GM10266 (cell line): ENCODE data around the gene DPH2.

Experiments
- DNase-seq: peaks from one replicate; pipeline ENCODE4 v3.0.0; 2012; ENCODE audit errors: extremely low spot score
- TF ChIP-seq, protein P1 (sequence below): IDR thresholded peaks from 2 replicates; pipeline ENCODE4 v1.5.1; 2012; ENCODE audit warnings: mild to moderate bottlenecking, low read depth; ENCODE audit not compliant: control insufficient read depth, insufficient read depth; ENCODE audit errors: missing control alignments

DPH2 gene

DNA sequence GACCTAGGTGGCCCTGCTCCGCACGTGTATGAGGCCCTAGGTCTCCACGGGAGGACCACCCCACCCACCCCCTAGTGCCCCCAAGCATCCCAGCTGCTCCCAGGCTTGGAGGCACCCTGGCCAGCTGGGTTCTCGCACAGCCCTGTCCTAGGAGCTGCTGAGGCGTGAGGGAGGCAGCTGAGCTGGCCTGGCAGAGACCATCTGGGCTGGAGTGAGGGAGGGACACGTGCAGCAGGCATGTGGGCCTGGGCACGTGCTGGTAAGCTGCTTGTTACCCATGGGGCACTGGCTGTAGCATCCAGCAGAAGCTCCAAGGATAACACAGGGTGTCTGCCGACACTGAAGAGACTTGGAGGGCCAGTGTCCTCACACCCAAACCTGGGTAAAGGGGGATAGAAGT, 51.3 kb downstream of the DPH2 start:
- TF ChIP-seq, protein P1, sequence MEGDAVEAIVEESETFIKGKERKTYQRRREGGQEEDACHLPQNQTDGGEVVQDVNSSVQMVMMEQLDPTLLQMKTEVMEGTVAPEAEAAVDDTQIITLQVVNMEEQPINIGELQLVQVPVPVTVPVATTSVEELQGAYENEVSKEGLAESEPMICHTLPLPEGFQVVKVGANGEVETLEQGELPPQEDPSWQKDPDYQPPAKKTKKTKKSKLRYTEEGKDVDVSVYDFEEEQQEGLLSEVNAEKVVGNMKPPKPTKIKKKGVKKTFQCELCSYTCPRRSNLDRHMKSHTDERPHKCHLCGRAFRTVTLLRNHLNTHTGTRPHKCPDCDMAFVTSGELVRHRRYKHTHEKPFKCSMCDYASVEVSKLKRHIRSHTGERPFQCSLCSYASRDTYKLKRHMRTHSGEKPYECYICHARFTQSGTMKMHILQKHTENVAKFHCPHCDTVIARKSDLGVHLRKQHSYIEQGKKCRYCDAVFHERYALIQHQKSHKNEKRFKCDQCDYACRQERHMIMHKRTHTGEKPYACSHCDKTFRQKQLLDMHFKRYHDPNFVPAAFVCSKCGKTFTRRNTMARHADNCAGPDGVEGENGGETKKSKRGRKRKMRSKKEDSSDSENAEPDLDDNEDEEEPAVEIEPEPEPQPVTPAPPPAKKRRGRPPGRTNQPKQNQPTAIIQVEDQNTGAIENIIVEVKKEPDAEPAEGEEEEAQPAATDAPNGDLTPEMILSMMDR: no peak
- DNase-seq: no peak

DNA sequence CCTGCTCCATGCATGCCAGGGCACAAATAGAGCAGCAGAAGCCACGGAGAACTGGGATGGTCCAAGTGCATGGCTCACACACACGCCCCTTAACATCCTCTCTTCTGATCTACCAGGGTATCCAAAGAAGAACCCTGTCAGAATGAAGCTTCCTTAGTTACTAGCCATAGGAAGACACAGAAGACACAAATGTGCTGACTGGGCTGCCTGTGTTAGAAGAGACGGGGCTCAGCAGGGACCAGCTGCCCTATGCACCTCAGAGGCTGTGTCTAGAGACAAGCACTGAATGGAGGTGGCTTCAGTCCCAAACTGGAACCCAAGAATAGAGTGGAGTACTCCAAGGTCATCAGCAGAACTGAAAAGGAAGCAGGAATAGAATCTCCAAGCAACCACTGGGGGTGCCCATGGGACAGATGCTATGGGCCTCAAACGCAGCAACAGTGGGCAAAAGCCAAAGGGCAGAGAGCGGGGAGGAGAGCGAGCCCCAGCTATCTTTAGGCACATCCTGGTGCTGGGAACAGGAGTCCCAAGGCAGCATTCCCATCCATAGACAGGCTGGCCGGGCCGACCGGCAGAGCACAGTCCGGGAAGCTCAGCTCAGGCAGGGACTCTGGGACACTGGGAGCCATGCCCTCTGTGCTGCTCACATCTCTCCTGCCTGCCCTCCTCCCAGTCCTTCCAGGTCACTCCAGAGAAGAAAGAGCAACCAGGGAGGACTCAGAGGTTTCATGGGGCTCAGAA, 51.9 kb downstream of the DPH2 start:
- no peak for DNase-seq
- TF ChIP-seq, protein P1: no peak
